WTC11 (cell line): ENCODE data around the gene CA5B. TPM values are rescaled to one million over a fixed set of nuclear protein-coding genes. Genes with fewer than 3 reads are reported as not detected.

Experiments used
- ATAC-seq: fragments of 200-7000 bp; cut with Tn5 transposase; 2 replicates; pipeline ENCODE4 v1.10.0; 2021; ENCODE audit warnings: mild to moderate bottlenecking, moderate library complexity
- CTCF ChIA-PET: fragments of 300-600 bp; sonication (Branson Sonifier 250); formaldehyde crosslinking; loops from one replicate; lab custom pipeline; 2021; ENCODE audit warnings: antibody characterized with exemption; lab: Charles Lee
- POLR2A ChIA-PET: fragments of 350-600 bp; sonication (Branson Sonifier 250); formaldehyde crosslinking; loops from one replicate; lab custom pipeline; 2021; ENCODE audit warnings: antibody characterized with exemption; lab: Charles Lee
- DNase-seq: peaks from one replicate; pipeline ENCODE4 v3.0.0; 2021; ENCODE audit warnings: low spot score
- H3K27ac Mint-ChIP-seq: 2 replicates; pipeline ENCODE4 v1.8.0; 2021; ENCODE audit warnings: mixed read lengths
- H3K27me3 Mint-ChIP-seq: 2 replicates; pipeline ENCODE4 v1.8.0; 2021; ENCODE audit warnings: low read depth, mild to moderate bottlenecking, moderate library complexity, mixed read lengths
- H3K36me3 Mint-ChIP-seq: 2 replicates; pipeline ENCODE4 v1.8.0; 2021; ENCODE audit warnings: mixed read lengths
- H3K4me1 Mint-ChIP-seq: 2 replicates; pipeline ENCODE4 v1.8.0; 2022; ENCODE audit warnings: mixed read lengths
- H3K4me3 Mint-ChIP-seq: 2 replicates; pipeline ENCODE4 v1.8.0; 2021; ENCODE audit warnings: mild to moderate bottlenecking, moderate library complexity, mixed read lengths
- H3K9me3 Mint-ChIP-seq: 2 replicates; pipeline ENCODE4 v1.8.0; 2021; ENCODE audit warnings: mixed read lengths
- CREM ChIP-seq: sonication (generic); formaldehyde crosslinking; IDR thresholded peaks from 2 replicates; pipeline ENCODE4 v1.8.1; 2022; ENCODE audit warnings: mild to moderate bottlenecking, missing genetic modification reagents, moderate library complexity
- EMX1 ChIP-seq: fragments of 250-450 bp; sonication (Bioruptor Pico); IDR thresholded peaks from 2 replicates; pipeline ENCODE4 v1.8.0; 2021; ENCODE audit warnings: mild to moderate bottlenecking
- FOXJ3 ChIP-seq: sonication (generic); formaldehyde crosslinking; IDR thresholded peaks from 2 replicates; pipeline ENCODE4 v1.9.0; 2021; ENCODE audit warnings: missing genetic modification reagents, mild to moderate bottlenecking, borderline replicate concordance
- FOXK1 ChIP-seq: sonication (generic); formaldehyde crosslinking; IDR thresholded peaks from 2 replicates; pipeline ENCODE4 v1.8.0; 2022; ENCODE audit warnings: mild to moderate bottlenecking, moderate library complexity, missing genetic modification reagents
- GRHL2 ChIP-seq: fragments of 250-450 bp; sonication (Bioruptor Pico); IDR thresholded peaks from 2 replicates; pipeline ENCODE4 v1.8.0; 2022; ENCODE audit warnings: mild to moderate bottlenecking, moderate library complexity; ENCODE audit not compliant: insufficient replicate concordance, severe bottlenecking
- GTF2I ChIP-seq: fragments of 250-450 bp; sonication (Bioruptor Pico); conservative IDR thresholded peaks from 2 replicates; pipeline ENCODE4 v1.4.0; 2021; ENCODE audit warnings: mild to moderate bottlenecking
- NFATC4 ChIP-seq: fragments of 250-450 bp; sonication (Bioruptor Pico); IDR thresholded peaks from 2 replicates; pipeline ENCODE4 v1.9.0; 2021; ENCODE audit warnings: mild to moderate bottlenecking
- NFYB ChIP-seq: sonication (generic); formaldehyde crosslinking; conservative IDR thresholded peaks from 2 replicates; pipeline ENCODE4 v1.8.0; 2022; ENCODE audit warnings: low read depth, missing genetic modification reagents
- NR2C2 ChIP-seq: sonication (generic); formaldehyde crosslinking; IDR thresholded peaks from 2 replicates; pipeline ENCODE4 v1.8.0; 2022; ENCODE audit warnings: mild to moderate bottlenecking, missing genetic modification reagents
- TEAD1 ChIP-seq: sonication (generic); formaldehyde crosslinking; IDR thresholded peaks from 2 replicates; pipeline ENCODE4 v1.8.0; 2022; ENCODE audit warnings: mild to moderate bottlenecking, missing genetic modification reagents
- TP53 ChIP-seq: sonication (generic); formaldehyde crosslinking; IDR thresholded peaks from 2 replicates; pipeline ENCODE4 v1.8.1; 2023; ENCODE audit warnings: mild to moderate bottlenecking, missing genetic modification reagents
- ZNF121 ChIP-seq: sonication (generic); formaldehyde crosslinking; IDR thresholded peaks from 2 replicates; pipeline ENCODE4 v1.8.0; 2023; ENCODE audit warnings: missing genetic modification reagents
- ZNF138 ChIP-seq: sonication (generic); formaldehyde crosslinking; conservative IDR thresholded peaks from 2 replicates; pipeline ENCODE4 v1.8.1; 2022; ENCODE audit warnings: mild to moderate bottlenecking, moderate library complexity, missing genetic modification reagents
- ZNF232 ChIP-seq: sonication (generic); formaldehyde crosslinking; IDR thresholded peaks from 2 replicates; pipeline ENCODE4 v1.8.0; 2022; ENCODE audit warnings: mild to moderate bottlenecking, missing genetic modification reagents
- total RNA-seq: library from RNA; stranded (reverse); gene quantifications from 3 replicates; pipeline ENCODE4 v1.2.3, GENCODE V29; 2021
- TF ChIP-seq, protein P1 (sequence below): sonication (generic); formaldehyde crosslinking; conservative IDR thresholded peaks from 2 replicates; pipeline ENCODE4 v1.8.1; 2022; ENCODE audit warnings: mild to moderate bottlenecking, missing genetic modification reagents
- TF ChIP-seq, protein P2 (sequence below): sonication (generic); formaldehyde crosslinking; IDR thresholded peaks from 2 replicates; pipeline ENCODE4 v1.8.1; 2022; ENCODE audit warnings: mild to moderate bottlenecking, moderate library complexity, missing genetic modification reagents
- TF ChIP-seq, protein P3 (sequence below): sonication (generic); formaldehyde crosslinking; IDR thresholded peaks from 2 replicates; pipeline ENCODE4 v1.8.1; 2023; ENCODE audit warnings: mild to moderate bottlenecking, missing genetic modification reagents, borderline replicate concordance
- TF ChIP-seq, protein P4 (sequence below): sonication (generic); formaldehyde crosslinking; IDR thresholded peaks from 2 replicates; pipeline ENCODE4 v1.8.0; 2022; ENCODE audit warnings: mild to moderate bottlenecking, missing genetic modification reagents
- TF ChIP-seq, protein P5 (sequence below): fragments of 250-450 bp; sonication (Bioruptor Pico); IDR thresholded peaks from 2 replicates; pipeline ENCODE4 v1.8.0; 2021; ENCODE audit warnings: mild to moderate bottlenecking
- TF ChIP-seq, protein P6 (sequence below): sonication (generic); formaldehyde crosslinking; IDR thresholded peaks from 2 replicates; pipeline ENCODE4 v1.8.1; 2022; ENCODE audit warnings: low read depth, missing genetic modification reagents, borderline replicate concordance
- TF ChIP-seq, protein P7 (sequence below): fragments of 200-600 bp; IDR thresholded peaks from 2 replicates; pipeline ENCODE4 v1.8.0; 2022; ENCODE audit warnings: antibody characterized with exemption

CA5B gene
- total RNA-seq, 1 experiment from 2014 or later: 9.0 TPM

DNA sequence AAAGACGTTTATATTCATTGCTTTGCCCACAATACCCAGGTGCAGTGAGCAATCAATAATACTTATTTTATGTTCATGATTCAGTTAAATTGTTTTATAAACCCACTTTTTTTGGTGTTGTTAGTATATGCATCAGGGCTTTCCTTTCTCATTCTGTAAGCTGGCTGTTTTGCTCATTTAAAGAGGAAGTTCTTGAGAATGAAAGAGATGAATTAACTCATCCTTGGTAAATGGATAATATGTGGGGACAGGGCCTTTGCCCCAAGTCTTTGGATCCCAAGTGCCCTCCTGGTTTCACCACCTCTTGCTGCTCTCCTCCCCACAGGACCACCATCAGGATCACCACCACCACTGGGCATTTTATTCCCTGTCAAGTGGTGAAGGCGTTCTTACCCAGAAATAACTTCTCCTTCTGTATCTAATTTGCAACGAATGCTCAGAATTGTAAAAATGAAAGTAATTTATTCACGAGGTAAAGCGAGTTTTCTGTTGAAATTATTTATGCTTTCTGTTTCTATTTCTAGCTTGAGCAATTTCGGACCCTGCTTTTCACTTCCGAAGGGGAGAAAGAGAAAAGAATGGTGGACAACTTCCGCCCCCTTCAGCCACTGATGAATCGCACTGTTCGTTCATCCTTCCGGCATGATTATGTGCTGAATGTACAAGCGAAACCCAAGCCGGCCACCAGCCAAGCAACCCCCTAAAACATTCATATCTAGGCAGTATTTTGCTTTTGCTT is 44.1 kb downstream of the CA5B start:
- no peaks in the 10 kb centered on the region for H3K27me3 Mint-ChIP-seq
- no peak for DNase-seq
- ATAC-seq: no peak
- POLR2A ChIA-PET: no interaction called here
- peaks cover 8% of the 10 kb centered on the region for H3K9me3 Mint-ChIP-seq
- H3K36me3 Mint-ChIP-seq: peaks cover 16% of the 10 kb centered on the region
- H3K4me3 Mint-ChIP-seq: no peak overlapping the region
- H3K27ac Mint-ChIP-seq: peak overlapping the region; percentile 33; the same call in 1 of the 2 replicates
- CTCF ChIA-PET: no interaction called here
- TF ChIP-seq ZNF138 (CRISPR knock-in tag) (no peak), TP53 (no peak), TEAD1 (CRISPR knock-in tag) (no peak), NR2C2 (no peak), CREM (CRISPR knock-in tag) (no peak), NFYB (no peak), GRHL2 (CRISPR knock-in tag) (no peak), EMX1 (CRISPR knock-in tag) (no peak), GTF2I (CRISPR knock-in tag) (no peak), NFATC4 (no peak), ZNF121 (CRISPR knock-in tag) (no peak)
- TF ChIP-seq, protein P1, sequence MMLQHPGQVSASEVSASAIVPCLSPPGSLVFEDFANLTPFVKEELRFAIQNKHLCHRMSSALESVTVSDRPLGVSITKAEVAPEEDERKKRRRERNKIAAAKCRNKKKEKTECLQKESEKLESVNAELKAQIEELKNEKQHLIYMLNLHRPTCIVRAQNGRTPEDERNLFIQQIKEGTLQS (CRISPR knock-in tag): no peak
- TF ChIP-seq, protein P2, sequence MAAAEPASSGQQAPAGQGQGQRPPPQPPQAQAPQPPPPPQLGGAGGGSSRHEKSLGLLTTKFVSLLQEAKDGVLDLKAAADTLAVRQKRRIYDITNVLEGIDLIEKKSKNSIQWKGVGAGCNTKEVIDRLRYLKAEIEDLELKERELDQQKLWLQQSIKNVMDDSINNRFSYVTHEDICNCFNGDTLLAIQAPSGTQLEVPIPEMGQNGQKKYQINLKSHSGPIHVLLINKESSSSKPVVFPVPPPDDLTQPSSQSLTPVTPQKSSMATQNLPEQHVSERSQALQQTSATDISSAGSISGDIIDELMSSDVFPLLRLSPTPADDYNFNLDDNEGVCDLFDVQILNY (CRISPR knock-in tag): no peak
- TF ChIP-seq, protein P3, sequence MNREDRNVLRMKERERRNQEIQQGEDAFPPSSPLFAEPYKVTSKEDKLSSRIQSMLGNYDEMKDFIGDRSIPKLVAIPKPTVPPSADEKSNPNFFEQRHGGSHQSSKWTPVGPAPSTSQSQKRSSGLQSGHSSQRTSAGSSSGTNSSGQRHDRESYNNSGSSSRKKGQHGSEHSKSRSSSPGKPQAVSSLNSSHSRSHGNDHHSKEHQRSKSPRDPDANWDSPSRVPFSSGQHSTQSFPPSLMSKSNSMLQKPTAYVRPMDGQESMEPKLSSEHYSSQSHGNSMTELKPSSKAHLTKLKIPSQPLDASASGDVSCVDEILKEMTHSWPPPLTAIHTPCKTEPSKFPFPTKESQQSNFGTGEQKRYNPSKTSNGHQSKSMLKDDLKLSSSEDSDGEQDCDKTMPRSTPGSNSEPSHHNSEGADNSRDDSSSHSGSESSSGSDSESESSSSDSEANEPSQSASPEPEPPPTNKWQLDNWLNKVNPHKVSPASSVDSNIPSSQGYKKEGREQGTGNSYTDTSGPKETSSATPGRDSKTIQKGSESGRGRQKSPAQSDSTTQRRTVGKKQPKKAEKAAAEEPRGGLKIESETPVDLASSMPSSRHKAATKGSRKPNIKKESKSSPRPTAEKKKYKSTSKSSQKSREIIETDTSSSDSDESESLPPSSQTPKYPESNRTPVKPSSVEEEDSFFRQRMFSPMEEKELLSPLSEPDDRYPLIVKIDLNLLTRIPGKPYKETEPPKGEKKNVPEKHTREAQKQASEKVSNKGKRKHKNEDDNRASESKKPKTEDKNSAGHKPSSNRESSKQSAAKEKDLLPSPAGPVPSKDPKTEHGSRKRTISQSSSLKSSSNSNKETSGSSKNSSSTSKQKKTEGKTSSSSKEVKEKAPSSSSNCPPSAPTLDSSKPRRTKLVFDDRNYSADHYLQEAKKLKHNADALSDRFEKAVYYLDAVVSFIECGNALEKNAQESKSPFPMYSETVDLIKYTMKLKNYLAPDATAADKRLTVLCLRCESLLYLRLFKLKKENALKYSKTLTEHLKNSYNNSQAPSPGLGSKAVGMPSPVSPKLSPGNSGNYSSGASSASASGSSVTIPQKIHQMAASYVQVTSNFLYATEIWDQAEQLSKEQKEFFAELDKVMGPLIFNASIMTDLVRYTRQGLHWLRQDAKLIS (CRISPR knock-in tag): no peak
- TF ChIP-seq, protein P4, sequence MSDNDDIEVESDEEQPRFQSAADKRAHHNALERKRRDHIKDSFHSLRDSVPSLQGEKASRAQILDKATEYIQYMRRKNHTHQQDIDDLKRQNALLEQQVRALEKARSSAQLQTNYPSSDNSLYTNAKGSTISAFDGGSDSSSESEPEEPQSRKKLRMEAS (CRISPR knock-in tag): no peak
- TF ChIP-seq, protein P5, sequence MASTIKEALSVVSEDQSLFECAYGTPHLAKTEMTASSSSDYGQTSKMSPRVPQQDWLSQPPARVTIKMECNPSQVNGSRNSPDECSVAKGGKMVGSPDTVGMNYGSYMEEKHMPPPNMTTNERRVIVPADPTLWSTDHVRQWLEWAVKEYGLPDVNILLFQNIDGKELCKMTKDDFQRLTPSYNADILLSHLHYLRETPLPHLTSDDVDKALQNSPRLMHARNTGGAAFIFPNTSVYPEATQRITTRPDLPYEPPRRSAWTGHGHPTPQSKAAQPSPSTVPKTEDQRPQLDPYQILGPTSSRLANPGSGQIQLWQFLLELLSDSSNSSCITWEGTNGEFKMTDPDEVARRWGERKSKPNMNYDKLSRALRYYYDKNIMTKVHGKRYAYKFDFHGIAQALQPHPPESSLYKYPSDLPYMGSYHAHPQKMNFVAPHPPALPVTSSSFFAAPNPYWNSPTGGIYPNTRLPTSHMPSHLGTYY (CRISPR knock-in tag): no peak
- TF ChIP-seq, protein P6, sequence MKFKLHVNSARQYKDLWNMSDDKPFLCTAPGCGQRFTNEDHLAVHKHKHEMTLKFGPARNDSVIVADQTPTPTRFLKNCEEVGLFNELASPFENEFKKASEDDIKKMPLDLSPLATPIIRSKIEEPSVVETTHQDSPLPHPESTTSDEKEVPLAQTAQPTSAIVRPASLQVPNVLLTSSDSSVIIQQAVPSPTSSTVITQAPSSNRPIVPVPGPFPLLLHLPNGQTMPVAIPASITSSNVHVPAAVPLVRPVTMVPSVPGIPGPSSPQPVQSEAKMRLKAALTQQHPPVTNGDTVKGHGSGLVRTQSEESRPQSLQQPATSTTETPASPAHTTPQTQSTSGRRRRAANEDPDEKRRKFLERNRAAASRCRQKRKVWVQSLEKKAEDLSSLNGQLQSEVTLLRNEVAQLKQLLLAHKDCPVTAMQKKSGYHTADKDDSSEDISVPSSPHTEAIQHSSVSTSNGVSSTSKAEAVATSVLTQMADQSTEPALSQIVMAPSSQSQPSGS (CRISPR knock-in tag): no peak
- peaks cover 4% of the 10 kb centered on the region; the same call in 1 of the 2 replicates for H3K4me1 Mint-ChIP-seq

DNA sequence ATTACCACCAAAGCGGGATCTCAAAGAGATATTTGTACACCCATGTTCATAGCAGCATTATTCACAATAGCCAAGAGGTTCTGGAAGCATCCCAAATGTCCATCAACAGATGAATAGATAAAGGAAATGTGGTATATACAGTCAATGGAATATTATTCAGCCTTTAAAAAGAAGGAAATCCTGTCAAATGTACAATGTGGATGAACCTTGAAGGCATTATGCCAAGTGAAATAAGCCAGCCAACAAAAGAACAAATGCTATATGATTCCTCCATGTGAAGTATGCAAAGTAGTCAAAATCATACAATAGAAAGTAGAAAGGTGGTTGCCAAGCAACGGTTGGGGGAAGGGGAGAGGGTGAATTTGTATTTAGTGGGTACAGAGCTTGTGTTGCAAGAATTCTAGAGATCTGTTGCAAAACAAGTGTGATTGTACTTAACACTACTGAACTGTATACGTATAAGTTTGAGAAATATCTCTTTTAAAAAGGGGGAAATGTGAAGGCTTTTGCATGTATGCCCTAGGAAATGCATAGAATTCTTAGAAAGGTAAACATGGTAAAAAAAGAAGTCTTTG is 47.2 kb downstream of the CA5B start:
- CTCF ChIA-PET: no interaction called here
- TF ChIP-seq, protein P5 (CRISPR knock-in tag): no peak
- TF ChIP-seq, protein P7, sequence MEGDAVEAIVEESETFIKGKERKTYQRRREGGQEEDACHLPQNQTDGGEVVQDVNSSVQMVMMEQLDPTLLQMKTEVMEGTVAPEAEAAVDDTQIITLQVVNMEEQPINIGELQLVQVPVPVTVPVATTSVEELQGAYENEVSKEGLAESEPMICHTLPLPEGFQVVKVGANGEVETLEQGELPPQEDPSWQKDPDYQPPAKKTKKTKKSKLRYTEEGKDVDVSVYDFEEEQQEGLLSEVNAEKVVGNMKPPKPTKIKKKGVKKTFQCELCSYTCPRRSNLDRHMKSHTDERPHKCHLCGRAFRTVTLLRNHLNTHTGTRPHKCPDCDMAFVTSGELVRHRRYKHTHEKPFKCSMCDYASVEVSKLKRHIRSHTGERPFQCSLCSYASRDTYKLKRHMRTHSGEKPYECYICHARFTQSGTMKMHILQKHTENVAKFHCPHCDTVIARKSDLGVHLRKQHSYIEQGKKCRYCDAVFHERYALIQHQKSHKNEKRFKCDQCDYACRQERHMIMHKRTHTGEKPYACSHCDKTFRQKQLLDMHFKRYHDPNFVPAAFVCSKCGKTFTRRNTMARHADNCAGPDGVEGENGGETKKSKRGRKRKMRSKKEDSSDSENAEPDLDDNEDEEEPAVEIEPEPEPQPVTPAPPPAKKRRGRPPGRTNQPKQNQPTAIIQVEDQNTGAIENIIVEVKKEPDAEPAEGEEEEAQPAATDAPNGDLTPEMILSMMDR: no peak
- no peak for TF ChIP-seq EMX1 (CRISPR knock-in tag)
- TF ChIP-seq ZNF232 (CRISPR knock-in tag): no peak
- TF ChIP-seq, protein P4 (CRISPR knock-in tag): no peak
- TF ChIP-seq FOXK1 (CRISPR knock-in tag): no peak
- TF ChIP-seq, protein P6 (CRISPR knock-in tag): no peak
- no peak for TF ChIP-seq FOXJ3 (CRISPR knock-in tag)

More for the DNA sequence above, 47.2 kb downstream of the CA5B start:
- no peaks in the 10 kb centered on the region for H3K27me3 Mint-ChIP-seq
- ATAC-seq (no peak), DNase-seq (no peak)
- H3K4me3 Mint-ChIP-seq: no peak overlapping the region
- H3K9me3 Mint-ChIP-seq: peaks cover 8% of the 10 kb centered on the region
- POLR2A ChIA-PET: no interaction called here
- H3K27ac Mint-ChIP-seq: no peak overlapping the region
- H3K4me1 Mint-ChIP-seq: peaks cover 4% of the 10 kb centered on the region; the same call in 1 of the 2 replicates
- peaks cover 16% of the 10 kb centered on the region for H3K36me3 Mint-ChIP-seq
